Effector CD4-positive, alpha-beta T cell (primary cell): ENCODE results near the gene PMP22.

Experiments
- DNase-seq: peaks from one replicate; pipeline ENCODE4 v3.0.0-alpha.2; 2020

PMP22 gene

GRCh38 chr17:15273141-15273793 lies 8.1 kb upstream of the PMP22 start:
- DNase-seq, result no peak

GRCh38 chr17:15271741-15272140 lies 6.6 kb upstream of the PMP22 start:
- no peak for DNase-seq

- no peak for DNase-seq
These were observed 5.7 kb upstream of the PMP22 start for GRCh38 chr17:15270628-15271381.

- DNase-seq, result no peak
These were observed 4.6 kb upstream of the PMP22 start for GRCh38 chr17:15269780-15270089.

GRCh38 chr17:15269087-15269779 lies 4.1 kb upstream of the PMP22 start:
- no peak for DNase-seq

- DNase-seq, result no peak
These were observed 3.3 kb upstream of the PMP22 start for GRCh38 chr17:15268461-15268860.

- DNase-seq, result no peak
These were observed 2.9 kb upstream of the PMP22 start for GRCh38 chr17:15267996-15268395.

GRCh38 chr17:15266325-15267125 lies 1.4 kb upstream of the PMP22 start:
- no peak for DNase-seq

GRCh38 chr17:15264542-15264941 lies 584 bp downstream of the PMP22 start:
- no peak for DNase-seq

GRCh38 chr17:15263680-15264079 lies 1.4 kb downstream of the PMP22 start:
- DNase-seq, result no peak

GRCh38 chr17:15263206-15263579 lies 1.9 kb downstream of the PMP22 start:
- DNase-seq, result no peak

GRCh38 chr17:15262291-15263205 lies 2.6 kb downstream of the PMP22 start:
- DNase-seq, result no peak

GRCh38 chr17:15261802-15262290 lies 3.3 kb downstream of the PMP22 start:
- DNase-seq, result no peak

GRCh38 chr17:15261258-15261801 lies 3.8 kb downstream of the PMP22 start:
- no peak for DNase-seq

- DNase-seq, result peak; percentile 8
These were observed 4.5 kb downstream of the PMP22 start for GRCh38 chr17:15260376-15261257.

- DNase-seq, result no peak
These were observed 7.2 kb downstream of the PMP22 start for GRCh38 chr17:15257796-15258512.

- peak; percentile 39 for DNase-seq
These were observed 7.8 kb downstream of the PMP22 start for GRCh38 chr17:15257258-15257788.

GRCh38 chr17:15256689-15257088 lies 8.4 kb downstream of the PMP22 start:
- DNase-seq, result no peak

- DNase-seq, result no peak
These were observed 9.2 kb downstream of the PMP22 start for GRCh38 chr17:15255713-15256454.
